Activated CD8-positive, alpha-beta T cell treated with anti-CD3 and anti-CD28 coated beads for 36 hours (primary cell): ENCODE measurements around the gene SHLD2. TPM values are rescaled to one million over a fixed set of nuclear protein-coding genes. Genes with fewer than 3 reads are reported as not detected.
"Not testable (repeated sequence)": the region's sequence is repeated elsewhere in the genome, so short reads cannot be mapped to it uniquely, and the experiment has no call there.

Experiments
- ATAC-seq: fragments of 200-7000 bp; cut with Tn5 transposase; one replicate; pipeline ENCODE4 v1.10.0; 2021; ENCODE audit warnings: mild to moderate bottlenecking, moderate library complexity
- CTCF ChIA-PET: fragments of 350-600 bp; sonication (Branson Sonifier 250); formaldehyde crosslinking; loops from one replicate; lab custom pipeline; 2021; ENCODE audit warnings: antibody characterized with exemption; lab: Charles Lee
- POLR2A ChIA-PET: fragments of 350-600 bp; sonication (Branson Sonifier 250); formaldehyde crosslinking; loops from one replicate; lab custom pipeline; 2021; ENCODE audit warnings: antibody characterized with exemption; lab: Charles Lee
- DNase-seq: peaks from one replicate; pipeline ENCODE4 v3.0.0-alpha.2; 2020
- H3K27ac Mint-ChIP-seq: one replicate; pipeline ENCODE4 v1.8.0; 2021; ENCODE audit warnings: mild to moderate bottlenecking, mixed read lengths
- H3K27me3 Mint-ChIP-seq: one replicate; pipeline ENCODE4 v1.8.0; 2021; ENCODE audit warnings: mixed read lengths
- H3K36me3 Mint-ChIP-seq: one replicate; pipeline ENCODE4 v1.8.0; 2021; ENCODE audit warnings: low read depth, mixed read lengths
- H3K4me1 Mint-ChIP-seq: one replicate; pipeline ENCODE4 v1.8.0; 2021; ENCODE audit warnings: low read depth, mixed read lengths
- H3K4me3 Mint-ChIP-seq: one replicate; pipeline ENCODE4 v1.8.0; 2021; ENCODE audit warnings: mild to moderate bottlenecking, moderate library complexity, mixed read lengths
- H3K9me3 Mint-ChIP-seq: one replicate; pipeline ENCODE4 v1.8.0; 2021; ENCODE audit warnings: mixed read lengths
- intact Hi-C: fragments of 100-400 bp; cut with micrococcal nuclease; formaldehyde crosslinking; loops from one replicate; pipeline ENCODE4 v1.10.0; 2022
- total RNA-seq, 2 experiments: library from RNA; stranded (reverse); gene quantifications; one replicate each; pipeline ENCODE4 v1.2.3, GENCODE V29; 2021

Gene SHLD2
- total RNA-seq, 2 experiments from 2014 or later = 32.3 to 33.1 TPM

GRCh38 chr10:87184421-87184820, 89.4 kb downstream of the SHLD2 start:
- H3K27ac Mint-ChIP-seq, intact Hi-C loops, H3K4me1 Mint-ChIP-seq, H3K4me3 Mint-ChIP-seq, POLR2A ChIA-PET, ATAC-seq, H3K27me3 Mint-ChIP-seq, DNase-seq, CTCF ChIA-PET: not testable (repeated sequence)
- Mint-ChIP-seq H3K9me3 (peaks cover 13% of the 10 kb centered on the region), H3K36me3 (peaks cover 48% of the 10 kb centered on the region)

GRCh38 chr10:87186016-87186415, 91.0 kb downstream of the SHLD2 start:
- DNase-seq, CTCF ChIA-PET, H3K27ac Mint-ChIP-seq, intact Hi-C loops, H3K4me3 Mint-ChIP-seq, ATAC-seq, H3K4me1 Mint-ChIP-seq, POLR2A ChIA-PET, H3K27me3 Mint-ChIP-seq: not testable (repeated sequence)
- Mint-ChIP-seq H3K36me3 (peaks cover 47% of the 10 kb centered on the region), H3K9me3 (peaks cover 13% of the 10 kb centered on the region)

GRCh38 chr10:87187573-87187972, 92.6 kb downstream of the SHLD2 start:
- H3K27ac Mint-ChIP-seq, H3K4me1 Mint-ChIP-seq, CTCF ChIA-PET, POLR2A ChIA-PET, H3K4me3 Mint-ChIP-seq, ATAC-seq, H3K27me3 Mint-ChIP-seq, DNase-seq, intact Hi-C loops: not testable (repeated sequence)
- H3K36me3 Mint-ChIP-seq = peaks cover 48% of the 10 kb centered on the region
- H3K9me3 Mint-ChIP-seq = peaks cover 13% of the 10 kb centered on the region

- intact Hi-C loops, POLR2A ChIA-PET, H3K4me1 Mint-ChIP-seq, H3K9me3 Mint-ChIP-seq, DNase-seq, ATAC-seq, H3K27me3 Mint-ChIP-seq, H3K27ac Mint-ChIP-seq, H3K4me3 Mint-ChIP-seq, CTCF ChIA-PET: not testable (repeated sequence)
- H3K36me3 Mint-ChIP-seq = peaks cover 25% of the 10 kb centered on the region
These were observed 96.8 kb downstream of the SHLD2 start for GRCh38 chr10:87191841-87192240.

- peak; percentile 68 for ATAC-seq
- H3K4me1 Mint-ChIP-seq = peaks cover 14% of the 10 kb centered on the region
- H3K9me3 Mint-ChIP-seq, H3K27ac Mint-ChIP-seq, CTCF ChIA-PET, intact Hi-C loops, H3K36me3 Mint-ChIP-seq, H3K4me3 Mint-ChIP-seq, H3K27me3 Mint-ChIP-seq, POLR2A ChIA-PET: not testable (repeated sequence)
- peak; percentile 24 for DNase-seq
These were observed 105.9 kb downstream of the SHLD2 start for GRCh38 chr10:87200924-87201323.

GRCh38 chr10:87204801-87205200, 109.8 kb downstream of the SHLD2 start:
- H3K27me3 Mint-ChIP-seq, CTCF ChIA-PET, H3K9me3 Mint-ChIP-seq, DNase-seq, H3K27ac Mint-ChIP-seq, H3K36me3 Mint-ChIP-seq, POLR2A ChIA-PET, H3K4me3 Mint-ChIP-seq, intact Hi-C loops: not testable (repeated sequence)
- ATAC-seq = peak; percentile 8
- peaks cover 14% of the 10 kb centered on the region for H3K4me1 Mint-ChIP-seq

GRCh38 chr10:87206922-87207321, 111.9 kb downstream of the SHLD2 start:
- H3K27me3 Mint-ChIP-seq, intact Hi-C loops, H3K27ac Mint-ChIP-seq, CTCF ChIA-PET, ATAC-seq, POLR2A ChIA-PET, H3K9me3 Mint-ChIP-seq, DNase-seq, H3K4me3 Mint-ChIP-seq, H3K36me3 Mint-ChIP-seq: not testable (repeated sequence)
- peaks cover 14% of the 10 kb centered on the region for H3K4me1 Mint-ChIP-seq

- H3K27me3 Mint-ChIP-seq, DNase-seq, ATAC-seq, POLR2A ChIA-PET, H3K27ac Mint-ChIP-seq, intact Hi-C loops, H3K9me3 Mint-ChIP-seq, CTCF ChIA-PET, H3K4me1 Mint-ChIP-seq, H3K36me3 Mint-ChIP-seq, H3K4me3 Mint-ChIP-seq: not testable (repeated sequence)
These were observed 115.3 kb downstream of the SHLD2 start for GRCh38 chr10:87210309-87210708.

GRCh38 chr10:87211848-87212247, 116.8 kb downstream of the SHLD2 start:
- DNase-seq, ATAC-seq, intact Hi-C loops, H3K4me1 Mint-ChIP-seq, H3K9me3 Mint-ChIP-seq, H3K27me3 Mint-ChIP-seq, H3K4me3 Mint-ChIP-seq, H3K27ac Mint-ChIP-seq, POLR2A ChIA-PET, CTCF ChIA-PET, H3K36me3 Mint-ChIP-seq: not testable (repeated sequence)

- not testable (repeated sequence) for H3K4me1 Mint-ChIP-seq
- ATAC-seq = peak; percentile 44
These were observed 118.3 kb downstream of the SHLD2 start for GRCh38 chr10:87213150-87213765.

GRCh38 chr10:87213806-87214205, 118.8 kb downstream of the SHLD2 start:
- CTCF ChIA-PET, H3K9me3 Mint-ChIP-seq, H3K27ac Mint-ChIP-seq, ATAC-seq, H3K27me3 Mint-ChIP-seq, POLR2A ChIA-PET, H3K36me3 Mint-ChIP-seq, H3K4me3 Mint-ChIP-seq, intact Hi-C loops, DNase-seq, H3K4me1 Mint-ChIP-seq: not testable (repeated sequence)

More at GRCh38 chr10:87213150-87213765, 118.3 kb downstream of the SHLD2 start:
- H3K36me3 Mint-ChIP-seq, H3K4me3 Mint-ChIP-seq, DNase-seq, H3K27ac Mint-ChIP-seq, intact Hi-C loops, POLR2A ChIA-PET, CTCF ChIA-PET, H3K9me3 Mint-ChIP-seq, H3K27me3 Mint-ChIP-seq: not testable (repeated sequence)

- H3K4me1 Mint-ChIP-seq, H3K36me3 Mint-ChIP-seq, ATAC-seq, DNase-seq, H3K27ac Mint-ChIP-seq, H3K4me3 Mint-ChIP-seq, H3K9me3 Mint-ChIP-seq, CTCF ChIA-PET, H3K27me3 Mint-ChIP-seq, intact Hi-C loops, POLR2A ChIA-PET: not testable (repeated sequence)
These were observed 121.1 kb downstream of the SHLD2 start for GRCh38 chr10:87216120-87216519.
